Esophagus squamous epithelium (tissue), 5 donors: ENCODE data around the gene DLX1. TPM values are rescaled to one million over a fixed set of nuclear protein-coding genes. Genes with fewer than 3 reads are reported as not detected.

Experiments used
- DNase-seq: peaks from one replicate; lab custom pipeline; 2025; lab: John Stamatoyannopoulos, UW
- H3K27ac ChIP-seq, 4 donors: fragments of 200-600 bp; sonication (generic); one replicate each; pipeline ENCODE4 v1.5.1; 2016 to 2019; ENCODE audit warnings: mild to moderate bottlenecking in 1 of 4
- H3K27me3 ChIP-seq, 4 donors: fragments of 200-600 bp; sonication (generic); 1 replicate in 3 of 4; 2 replicates in 1 of 4; pipeline versions ENCODE4 v1.5.1 to v1.6.0; 2017 to 2021; ENCODE audit warnings: antibody characterized with exemption in 1 of 4
- H3K36me3 ChIP-seq, 3 donors: fragments of 200-600 bp; sonication (generic); one replicate each; pipeline ENCODE4 v1.5.1; 2016 to 2019
- H3K4me1 ChIP-seq, 3 donors: fragments of 200-600 bp; sonication (generic); one replicate each; pipeline ENCODE4 v1.5.1; 2017 to 2019
- H3K4me3 ChIP-seq, 4 donors: fragments of 200-600 bp; sonication (generic); 1 replicate in 3 of 4; 2 replicates in 1 of 4; pipeline ENCODE4 v1.5.1; 2016 to 2019; ENCODE audit warnings: mild to moderate bottlenecking in 2 of 4, moderate library complexity in 1 of 4
- H3K9me3 ChIP-seq, 3 donors: fragments of 200-600 bp; sonication (generic); one replicate each; pipeline ENCODE4 v1.5.1; 2016 to 2019
- CTCF ChIP-seq, 6 experiments: fragments of 450-650 bp in 4 of 6; fragments of 200-600 bp in 2 of 6; sonication (generic) in 2 of 6; IDR thresholded peaks; one replicate each; pipeline ENCODE4 v1.5.1; 2016 to 2019; ENCODE audit warnings: antibody characterized with exemption in 6 of 6, mild to moderate bottlenecking in 4 of 6, moderate library complexity in 4 of 6
- POLR2A ChIP-seq, 4 donors: fragments of 450-650 bp; IDR thresholded peaks; one replicate each; pipeline ENCODE4 v1.6.1; 2017; ENCODE audit warnings: antibody characterized with exemption in 4 of 4, mild to moderate bottlenecking in 4 of 4, moderate library complexity in 3 of 4
- WGBS, 2 donors: methylation state at CpG; one replicate each; pipeline ENCODE4 v1.1.5; 2018; 5-methylcytosine and 5-hydroxymethylcytosine counted together
- intact Hi-C: fragments of 100-400 bp; cut with DNase I; formaldehyde crosslinking; loops from one replicate; pipeline ENCODE4 v1.15.0; 2022
- total RNA-seq, 4 donors: library from RNA; depleted of rRNA; stranded (reverse); fragments of >200 nt; gene quantifications; one replicate each; pipeline ENCODE4 v1.1.0, GENCODE V29; 2016
- donor health status: DM: yes; HTN: yes; CAD: no.

DLX1 gene
- total RNA-seq, 4 donors from 2014 or later: not detected

GRCh38 chr2:172079416-172079815 is 5.9 kb upstream of the DLX1 start:
- Histone ChIP-seq H3K36me3 (no peaks in the 10 kb centered on the region), H3K27ac (no peak overlapping the region), H3K9me3 (no peaks in the 10 kb centered on the region), H3K4me3 (no peak overlapping the region), H3K27me3 (peaks cover 14 to 70% (median 40%) of the 10 kb centered on the region in 4 donors), H3K4me1 (peaks cover 1 to 30% (median 8%) of the 10 kb centered on the region in 3 donors)
- 87 to 90% methylated on average over 5 of the region's 5 CpGs for WGBS, 2 donors
- TF ChIP-seq CTCF (IDR thresholded peaks at IDR 0.05) (no peak), POLR2A (IDR thresholded peaks at IDR 0.05) (no peak)
- no peak for DNase-seq
- intact Hi-C loops: no loop called here

DNA sequence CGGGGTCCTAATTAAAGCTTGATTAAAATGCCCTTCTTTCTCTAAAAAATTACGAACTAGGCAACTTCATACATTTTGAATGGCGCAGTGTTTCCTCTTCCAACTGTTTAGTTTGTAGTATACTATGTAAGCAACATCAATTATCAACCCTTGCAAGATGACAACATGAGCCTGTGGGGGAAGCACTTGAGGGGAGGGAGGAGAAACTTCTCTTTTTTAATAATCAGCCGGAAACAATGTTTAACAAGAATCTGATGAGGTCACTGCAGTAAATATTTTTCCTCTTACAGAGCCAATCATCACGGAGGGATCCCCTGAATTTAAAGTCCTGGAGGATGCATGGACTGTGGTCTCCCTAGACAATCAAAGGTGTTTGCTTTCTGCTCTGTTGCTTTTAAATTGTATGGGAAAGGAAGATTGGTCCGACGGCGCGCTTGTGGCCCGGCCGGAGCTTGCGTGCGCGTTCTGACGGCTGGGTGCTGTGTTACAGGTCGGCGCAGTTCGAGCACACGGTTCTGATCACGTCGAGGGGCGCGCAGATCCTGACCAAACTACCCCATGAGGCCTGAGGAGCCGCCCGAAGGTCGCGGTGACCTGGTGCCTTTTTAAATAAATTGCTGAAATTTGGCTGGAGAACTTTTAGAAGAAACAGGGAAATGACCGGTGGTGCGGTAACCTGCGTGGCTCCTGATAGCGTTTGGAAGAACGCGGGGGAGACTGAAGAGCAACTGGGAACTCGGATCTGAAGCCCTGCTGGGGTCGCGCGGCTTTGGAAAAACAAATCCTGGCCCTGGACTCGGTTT is 5.3 kb upstream of the DLX1 start:
- Histone ChIP-seq H3K4me1 (peaks cover 8 to 37% (median 14%) of the 10 kb centered on the region in 3 donors), H3K27ac (no peak overlapping the region), H3K9me3 (no peaks in the 10 kb centered on the region), H3K36me3 (no peaks in the 10 kb centered on the region), H3K4me3 (no peak overlapping the region), H3K27me3 (peaks cover 20 to 75% (median 45%) of the 10 kb centered on the region in 4 donors)
- intact Hi-C loops: no loop called here
- DNase-seq: no peak
- 60 to 62% methylated on average over 30 to 32 of the region's 38 CpGs for WGBS, 2 donors
- TF ChIP-seq POLR2A (IDR thresholded peaks at IDR 0.05) (no peak), CTCF (IDR thresholded peaks at IDR 0.05) (no peak)

DNA sequence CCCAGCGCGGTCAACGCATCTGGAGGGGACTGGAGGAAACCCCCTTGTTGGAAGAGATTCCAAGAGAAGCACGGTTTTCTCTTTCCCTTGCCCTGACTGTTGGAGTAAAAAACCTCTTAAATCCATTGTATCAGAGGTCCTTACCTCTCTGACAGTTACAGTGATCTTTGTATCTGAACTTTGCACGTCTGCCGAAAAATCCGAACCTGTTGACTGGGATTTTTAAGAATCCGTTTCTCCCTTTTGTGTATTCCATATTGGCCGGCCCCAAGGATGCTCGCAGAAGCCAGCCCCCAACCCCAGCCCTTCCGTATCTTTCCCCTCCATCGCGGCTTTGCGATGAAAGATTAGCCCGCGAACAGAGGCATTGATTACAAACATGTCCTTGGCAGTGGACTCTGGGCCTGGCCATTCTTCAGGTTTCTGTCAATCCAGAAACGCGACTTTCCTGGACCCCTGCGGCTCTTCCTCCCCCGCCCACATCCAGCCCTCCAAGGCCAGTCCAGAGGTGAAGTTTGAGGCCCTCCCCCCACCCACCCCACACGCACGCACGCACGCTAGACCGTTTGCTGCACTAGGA is 4.6 kb upstream of the DLX1 start:
- intact Hi-C loops: no loop called here
- DNase-seq: no peak
- no peak overlapping the region for H3K27ac ChIP-seq
- H3K4me3 ChIP-seq: no peak overlapping the region
- H3K27me3 ChIP-seq: peaks cover 27 to 78% (median 51%) of the 10 kb centered on the region in 4 donors
- WGBS, 2 donors: 41 to 64% methylated on average over 16 to 20 of the region's 25 CpGs
- TF ChIP-seq POLR2A (IDR thresholded peaks at IDR 0.05): no peak
- no peak for TF ChIP-seq CTCF (IDR thresholded peaks at IDR 0.05)
- H3K4me1 ChIP-seq: peaks cover 15 to 44% (median 21%) of the 10 kb centered on the region in 3 donors
- no peaks in the 10 kb centered on the region for H3K9me3 ChIP-seq
- no peaks in the 10 kb centered on the region for H3K36me3 ChIP-seq

DNA sequence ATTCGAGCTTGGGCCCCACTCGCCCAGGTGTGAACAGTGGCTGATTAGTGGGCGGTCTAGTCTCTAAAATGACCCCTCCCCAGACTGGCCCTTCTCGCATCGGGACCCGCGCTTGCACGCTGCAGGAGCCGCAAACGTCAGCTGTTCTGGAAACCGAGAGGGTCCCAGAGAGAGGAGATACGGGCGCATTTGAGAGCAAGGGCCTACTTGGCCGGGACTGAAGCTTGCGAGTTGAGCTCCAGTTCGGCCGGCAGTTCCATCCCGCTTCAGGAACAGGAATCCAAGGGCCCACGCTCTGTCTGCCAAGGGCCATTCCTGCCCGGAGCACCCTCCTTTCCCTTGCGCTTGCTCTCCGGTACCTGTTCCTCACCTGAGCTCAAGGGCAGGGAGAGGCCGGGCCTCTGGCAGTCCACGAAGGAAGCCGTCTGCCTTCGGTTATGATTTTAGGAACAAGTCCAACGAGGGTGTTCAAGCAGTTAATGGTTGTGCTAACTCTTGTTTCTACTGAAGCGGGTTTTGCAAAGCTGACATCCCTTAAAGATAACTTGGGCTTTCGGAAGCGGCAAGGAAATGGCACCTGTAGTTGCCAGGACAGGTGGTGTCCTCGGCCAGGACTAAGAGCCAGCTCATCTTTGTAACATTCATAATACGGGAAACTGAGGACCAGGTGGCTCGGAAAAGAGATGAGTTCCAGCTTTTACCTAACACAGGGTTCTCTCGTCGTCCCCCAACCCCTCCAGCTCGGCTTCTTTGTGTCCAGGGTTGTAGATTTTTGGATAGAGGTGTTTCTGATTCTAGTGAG is 3.9 kb upstream of the DLX1 start:
- 21 to 24% methylated on average over 9 to 17 of the region's 36 CpGs for WGBS, 2 donors
- H3K27me3 ChIP-seq: peaks cover 34 to 85% (median 58%) of the 10 kb centered on the region in 4 donors
- H3K4me3 ChIP-seq: no peak overlapping the region
- no peak overlapping the region for H3K27ac ChIP-seq
- no peaks in the 10 kb centered on the region for H3K36me3 ChIP-seq
- H3K9me3 ChIP-seq: no peaks in the 10 kb centered on the region
- TF ChIP-seq POLR2A (IDR thresholded peaks at IDR 0.05) (no peak), CTCF (IDR thresholded peaks at IDR 0.05) (no peak)
- no peak for DNase-seq
- peaks cover 21 to 50% (median 27%) of the 10 kb centered on the region in 3 donors for H3K4me1 ChIP-seq
- intact Hi-C loops: no loop called here
